ENCODE results near the gene PLXNC1.

Gene PLXNC1

DNA sequence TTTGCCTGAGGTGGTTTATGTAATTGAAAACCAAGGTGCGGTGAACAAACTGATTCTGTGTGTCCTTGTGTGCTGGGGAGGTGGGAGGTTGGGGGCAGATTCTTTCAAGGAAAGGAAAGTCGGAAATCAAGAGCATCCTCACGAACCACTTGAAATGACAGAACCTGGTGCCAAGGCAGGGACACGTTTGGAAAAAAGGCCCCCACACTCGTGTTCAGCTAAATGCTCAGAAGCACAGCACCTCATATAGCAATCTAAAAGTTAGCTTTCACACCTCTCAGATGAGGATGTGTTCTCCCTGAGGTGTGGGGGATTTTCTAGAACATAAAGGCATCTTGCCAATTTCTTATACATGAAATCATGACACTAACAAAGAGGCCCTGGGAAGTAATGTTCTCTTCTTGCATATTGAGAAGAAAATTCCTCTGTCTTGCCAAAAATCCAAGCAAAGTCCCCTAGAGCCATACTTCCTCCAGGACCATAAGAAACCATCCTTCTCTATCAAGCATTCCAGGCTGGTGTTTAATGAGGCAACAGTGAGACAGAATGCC is 119.6 kb downstream of the PLXNC1 start:
- DNase-seq, result no peak

DNA sequence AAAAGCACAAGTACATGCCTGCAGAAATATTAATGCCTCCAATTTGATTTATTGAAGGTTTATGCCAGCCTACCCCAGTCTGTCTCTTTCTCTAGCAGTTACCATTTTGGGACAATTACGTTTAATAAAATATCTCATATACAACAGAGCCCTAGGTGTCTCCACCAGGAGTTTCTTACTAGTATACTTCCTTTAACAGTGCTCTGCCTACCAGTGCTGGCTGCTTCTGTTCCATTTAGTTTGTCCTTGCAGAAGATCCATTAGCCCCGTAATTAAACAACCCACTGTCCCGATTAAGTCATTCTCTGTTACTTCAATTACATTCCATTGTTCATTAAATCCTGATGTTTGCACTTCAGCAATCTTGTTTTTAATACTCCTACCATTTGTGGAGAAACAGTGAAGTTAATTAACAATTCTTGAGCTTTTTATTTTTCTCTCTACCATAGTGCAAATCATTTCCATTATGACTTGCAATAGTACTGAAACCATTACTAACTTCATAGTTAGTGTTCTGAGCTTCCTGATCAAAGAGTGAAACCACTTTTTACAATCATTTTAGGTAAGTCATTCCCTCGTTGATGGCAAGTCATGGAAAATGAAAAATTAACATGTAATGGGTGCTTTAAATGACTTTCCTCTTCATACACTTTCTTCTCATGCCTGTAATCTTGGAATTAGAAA is 121.1 kb downstream of the PLXNC1 start:
- DNase-seq, result no peak

DNA sequence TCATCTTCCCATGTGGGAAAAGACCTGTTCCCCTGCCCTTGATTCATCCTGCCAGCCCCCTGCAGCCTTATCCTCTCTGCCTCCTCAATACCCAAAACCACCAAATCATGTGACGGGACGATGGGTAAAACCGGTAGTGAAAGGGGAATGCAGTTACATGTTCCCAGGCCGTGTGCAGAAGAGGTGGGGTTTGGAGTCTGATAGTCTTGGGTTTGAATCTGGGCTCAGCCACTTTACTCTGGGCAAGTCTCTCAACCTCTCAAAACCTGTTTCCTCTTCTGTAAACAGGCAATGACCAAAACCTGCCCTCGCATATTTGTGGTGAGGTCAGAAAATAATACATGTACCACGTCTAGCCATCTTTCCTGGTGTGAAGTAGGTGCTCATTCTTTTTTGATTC is 123.0 kb downstream of the PLXNC1 start:
- DNase-seq, result no peak

DNA sequence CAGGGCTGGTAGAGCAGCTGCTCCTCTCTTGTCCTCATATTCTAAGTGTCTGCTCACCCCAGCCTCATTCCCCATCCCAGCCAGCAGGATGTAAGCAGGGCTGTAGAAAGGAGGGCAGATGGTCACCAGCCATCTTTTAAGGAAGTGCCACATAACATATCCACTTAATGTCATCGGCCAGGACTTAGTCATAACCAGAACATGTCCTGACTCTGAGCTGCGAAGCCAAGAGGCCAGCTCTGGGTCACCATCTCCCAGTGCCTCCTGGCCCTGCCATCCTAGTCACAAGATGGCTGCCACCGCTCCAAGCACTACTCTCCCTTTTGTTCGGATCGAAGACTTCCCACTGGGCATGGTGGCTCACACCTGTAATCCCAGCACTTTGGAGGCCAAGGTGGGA is 123.9 kb downstream of the PLXNC1 start:
- no peak for DNase-seq

DNA sequence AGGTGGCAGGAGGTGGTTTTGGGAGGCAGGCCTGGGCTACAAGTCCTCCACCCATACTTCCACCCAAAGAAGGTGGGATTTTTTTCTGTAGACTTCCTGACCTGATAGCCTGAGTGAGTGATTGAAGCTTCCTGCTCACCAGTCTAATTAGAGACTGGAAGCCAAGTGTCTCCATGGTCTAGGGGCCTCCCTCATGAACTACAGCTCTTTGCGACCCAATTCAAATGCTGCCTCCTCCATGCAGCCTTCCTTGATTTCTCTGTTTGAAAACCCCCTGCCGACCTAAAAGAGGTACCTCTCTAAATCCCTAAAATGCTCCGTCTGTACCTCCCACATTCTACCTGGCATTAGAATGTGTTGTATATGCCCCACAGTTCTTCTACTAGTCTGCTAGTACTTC is 124.9 kb downstream of the PLXNC1 start:
- DNase-seq, result no peak

DNA sequence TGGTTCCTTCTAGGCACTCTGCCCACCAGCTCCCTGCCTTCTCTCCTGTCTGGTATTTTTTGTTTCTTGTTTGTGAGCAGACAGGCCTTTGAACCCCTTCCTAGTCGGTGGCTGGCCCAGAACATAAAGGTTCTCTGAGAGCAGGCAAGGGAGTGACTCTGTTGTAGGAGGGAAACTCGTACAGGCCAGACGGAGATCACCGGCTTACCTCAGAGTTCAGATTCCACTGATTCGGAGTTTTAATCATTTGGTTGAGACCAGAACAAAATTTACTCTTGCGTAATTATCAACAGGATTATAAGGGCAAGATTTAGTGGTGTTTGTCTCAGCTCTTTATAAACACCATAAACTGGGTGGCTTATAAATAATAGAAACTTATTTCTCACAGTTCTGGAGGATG is 128.3 kb downstream of the PLXNC1 start:
- no peak for DNase-seq

DNA sequence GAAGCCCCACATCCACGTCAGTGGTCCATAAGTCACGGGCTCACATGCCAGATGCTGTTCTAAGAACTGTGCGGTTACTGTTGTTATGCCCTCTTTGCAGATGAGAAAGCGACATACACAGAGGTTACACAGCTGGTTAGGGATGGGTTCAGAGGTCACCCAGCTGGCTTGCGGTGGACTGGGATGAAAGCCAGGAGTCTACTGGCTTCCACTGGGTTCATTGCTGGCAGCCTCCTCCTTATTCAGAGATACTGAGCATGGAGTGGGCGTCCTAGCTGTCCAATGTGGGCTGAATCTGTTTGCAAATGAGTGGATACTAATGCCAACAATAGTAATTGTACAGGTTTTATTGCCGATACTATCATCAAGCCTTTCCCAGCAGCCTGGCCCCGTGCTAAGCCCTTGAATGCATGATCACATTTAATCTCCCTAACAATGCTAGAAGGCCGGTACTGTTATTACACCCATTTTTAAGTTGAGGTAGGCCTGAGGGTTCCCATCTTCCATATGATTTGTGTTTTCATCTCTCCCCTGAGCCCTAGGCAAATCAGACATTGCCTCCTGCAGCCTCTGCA is 129.1 kb downstream of the PLXNC1 start:
- DNase-seq, result no peak

DNA sequence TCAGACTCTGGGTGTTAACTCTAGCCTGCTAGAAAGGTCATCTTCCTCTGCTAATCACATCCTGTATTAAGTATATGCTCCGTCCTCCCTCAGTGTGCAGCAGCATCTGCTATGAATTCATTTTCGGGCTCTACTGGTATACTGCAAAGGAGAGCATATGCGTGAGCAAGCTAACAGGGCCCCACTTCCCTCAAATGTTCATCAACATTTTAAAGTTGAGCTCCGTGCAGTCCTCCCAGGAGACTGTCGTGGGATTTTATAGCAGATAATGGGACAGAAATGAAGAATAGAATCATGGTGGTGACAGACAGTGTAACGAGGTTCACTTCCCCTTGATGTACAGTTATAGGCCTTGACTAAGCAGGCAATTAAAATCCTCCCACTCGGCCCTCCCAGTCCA is 131.7 kb downstream of the PLXNC1 start:
- no peak for DNase-seq

DNA sequence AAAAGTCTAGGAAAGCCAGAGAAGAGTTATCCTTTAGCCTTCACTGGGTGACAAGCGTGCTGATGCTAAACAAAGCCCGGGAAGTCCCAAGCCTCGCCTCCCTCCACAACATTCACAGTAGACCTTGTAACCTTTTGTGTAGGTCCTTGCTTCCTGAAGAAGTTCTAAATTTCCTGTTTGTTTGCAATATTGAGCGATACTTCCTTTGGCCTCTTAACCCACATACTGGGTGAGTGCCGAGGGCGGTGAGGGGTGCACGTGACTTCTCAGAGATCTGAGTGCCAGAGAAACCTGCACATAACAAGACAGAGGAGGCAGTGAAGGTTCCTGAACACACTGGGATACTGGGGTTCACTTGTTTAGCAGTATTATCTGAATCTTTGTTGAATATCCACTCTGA is 134.3 kb downstream of the PLXNC1 start:
- DNase-seq, result peak; percentile 13

DNA sequence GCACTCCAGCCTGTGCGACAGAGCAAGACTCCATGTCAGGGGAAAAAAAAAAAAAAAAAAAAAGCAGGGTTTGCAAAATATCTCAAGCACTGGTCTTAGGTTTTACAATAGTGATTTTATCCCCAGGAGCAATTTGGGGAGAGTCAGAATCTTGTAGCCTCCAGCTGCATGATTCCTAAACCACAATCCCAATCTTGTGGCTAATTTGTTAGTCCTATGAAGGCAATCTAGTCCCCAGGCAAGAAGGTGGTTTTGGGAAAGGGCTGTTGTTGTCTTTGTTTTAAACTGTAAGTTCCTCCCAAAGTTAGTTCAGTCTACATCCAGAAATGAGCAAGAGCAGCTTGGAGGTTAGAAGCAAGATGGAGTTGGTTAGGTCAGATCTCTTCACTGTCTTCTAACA is 135.7 kb downstream of the PLXNC1 start:
- no peak for DNase-seq

DNA sequence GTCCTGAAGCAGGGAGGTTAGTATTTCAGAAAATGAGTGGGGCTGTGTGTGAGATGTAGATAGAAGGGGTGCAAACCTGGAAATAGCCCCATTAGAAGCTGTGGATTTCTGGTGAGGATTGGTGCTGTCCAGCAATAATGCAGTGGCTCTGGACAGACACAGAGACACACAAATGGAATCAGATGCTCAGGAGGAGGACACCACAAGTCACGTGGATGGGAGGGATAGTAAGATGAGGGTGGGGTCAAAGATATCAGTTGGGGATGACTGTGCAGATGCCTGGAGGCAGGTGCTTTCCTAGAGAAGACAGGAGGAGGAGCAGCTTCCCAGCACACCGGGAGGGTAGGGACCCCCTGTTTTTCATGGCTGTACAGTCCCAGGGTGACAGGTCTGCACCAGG is 136.5 kb downstream of the PLXNC1 start:
- no peak for DNase-seq

DNA sequence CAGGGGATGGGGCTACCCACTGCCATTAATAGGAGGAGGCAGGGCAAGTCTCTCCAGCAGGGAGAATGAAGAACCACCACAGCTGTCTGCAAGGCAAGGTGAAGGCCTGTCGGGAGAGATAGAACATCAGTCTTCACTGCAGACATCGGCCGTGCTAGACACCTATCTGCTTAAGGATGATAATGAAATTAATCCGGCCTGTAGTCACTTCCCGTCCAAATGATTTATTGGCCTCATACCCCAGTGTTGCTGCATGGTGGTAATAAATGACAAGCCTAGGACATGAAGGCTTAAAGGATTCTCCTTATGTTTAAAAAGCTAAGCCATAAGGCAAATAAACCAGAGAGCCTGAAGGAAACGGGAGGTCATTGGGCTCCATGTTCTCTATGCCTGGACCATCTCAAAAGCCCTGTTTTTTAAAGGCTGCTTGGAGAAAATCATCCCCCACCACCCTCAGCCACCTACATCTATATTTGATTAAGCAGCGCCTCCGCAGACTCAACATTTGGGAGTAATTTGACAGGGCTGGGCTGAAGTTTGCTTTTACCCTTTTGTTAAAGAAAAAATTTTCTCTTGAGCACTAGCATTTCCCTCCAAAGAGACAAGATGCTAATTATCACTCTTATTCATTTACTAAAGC is 137.7 kb downstream of the PLXNC1 start:
- DNase-seq, result no peak

DNA sequence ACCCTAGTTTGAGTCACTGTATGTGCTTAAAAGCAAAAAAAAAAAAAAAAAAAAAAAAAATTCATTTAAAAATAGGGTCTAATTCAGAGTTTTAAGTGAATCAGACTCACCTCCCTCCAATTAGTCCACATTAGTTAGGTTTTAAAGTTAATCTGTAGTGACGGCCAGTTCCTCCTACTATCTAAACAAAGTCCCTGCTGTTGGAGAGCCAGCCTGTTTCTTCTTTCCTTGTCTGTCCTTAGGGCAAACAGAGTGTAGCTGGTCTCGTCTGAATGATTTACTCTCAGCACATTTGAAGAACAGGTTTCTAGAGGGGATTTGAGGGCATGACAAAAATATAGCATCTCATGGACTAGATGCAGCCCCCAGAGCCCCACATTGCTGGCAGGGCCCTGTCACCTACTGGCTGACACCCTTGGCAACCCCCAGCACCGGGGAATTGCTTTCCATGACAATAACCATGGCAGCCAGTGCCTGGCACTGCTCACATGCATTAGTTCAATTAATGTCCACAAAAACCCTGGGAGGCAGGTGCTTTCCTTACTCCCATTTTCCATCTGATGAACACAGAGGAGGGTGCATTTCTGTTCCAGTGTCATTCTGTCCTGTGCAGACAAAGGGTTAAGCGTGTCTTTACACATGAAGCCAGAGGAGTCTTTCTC is 138.3 kb downstream of the PLXNC1 start:
- no peak for DNase-seq

DNA sequence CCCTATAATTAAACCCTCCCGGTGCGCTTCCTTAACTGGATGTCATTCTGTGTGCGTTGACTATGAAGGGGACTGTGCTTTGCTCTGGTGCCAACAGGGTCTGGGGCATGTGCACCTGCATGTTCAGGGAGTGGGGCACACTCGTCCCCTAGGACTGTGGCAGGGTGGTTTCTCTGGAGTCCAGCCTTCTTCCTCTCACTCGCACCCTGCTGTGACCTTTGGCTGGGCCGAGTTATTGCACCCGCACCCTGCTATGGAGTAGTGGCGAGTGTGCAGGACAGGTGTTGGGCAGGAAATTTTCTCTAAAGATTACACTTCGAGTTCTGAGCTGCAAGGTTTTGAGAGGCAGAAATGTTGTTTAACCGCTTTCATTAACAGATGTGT is 138.9 kb downstream of the PLXNC1 start:
- no peak for DNase-seq

DNA sequence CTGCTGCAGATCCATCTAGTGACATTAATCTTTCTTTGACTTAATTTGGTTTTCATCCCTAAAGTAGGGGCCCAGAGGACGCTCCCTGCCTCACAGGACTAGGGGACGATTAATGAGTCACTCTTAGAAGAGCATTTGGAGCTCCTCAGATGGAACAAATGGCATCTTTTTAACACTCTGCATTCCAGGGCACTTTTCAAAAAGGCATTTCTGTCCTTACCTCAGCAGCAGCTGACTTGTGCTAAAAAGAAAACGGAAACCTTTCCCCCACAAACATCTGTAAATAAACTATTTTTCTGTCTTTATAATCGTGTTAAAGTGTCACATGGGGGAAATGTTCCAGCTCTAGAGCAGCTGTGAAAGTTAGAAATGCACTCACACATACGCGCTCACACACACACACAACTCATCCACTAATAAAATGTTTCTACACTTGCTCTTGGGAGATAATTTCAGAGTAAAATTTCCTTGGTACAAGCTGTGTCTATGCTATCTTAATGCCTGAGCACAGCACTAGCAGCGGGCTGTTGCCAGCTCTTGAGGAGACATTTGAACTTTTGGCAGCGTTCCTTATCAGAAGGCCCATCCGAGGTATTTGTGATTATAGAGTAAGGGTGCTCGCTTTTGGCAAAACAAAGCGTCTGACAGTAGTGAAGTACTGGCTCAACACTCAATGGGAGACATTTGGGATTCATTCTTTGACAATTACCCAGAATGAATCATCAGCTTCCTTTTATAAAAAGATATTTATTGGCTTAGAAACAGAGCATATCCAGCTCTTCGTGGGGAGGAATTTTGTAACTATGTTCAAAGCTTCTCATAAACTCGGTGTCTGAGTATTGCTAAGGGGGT is 141.3 kb downstream of the PLXNC1 start:
- no peak for DNase-seq

DNA sequence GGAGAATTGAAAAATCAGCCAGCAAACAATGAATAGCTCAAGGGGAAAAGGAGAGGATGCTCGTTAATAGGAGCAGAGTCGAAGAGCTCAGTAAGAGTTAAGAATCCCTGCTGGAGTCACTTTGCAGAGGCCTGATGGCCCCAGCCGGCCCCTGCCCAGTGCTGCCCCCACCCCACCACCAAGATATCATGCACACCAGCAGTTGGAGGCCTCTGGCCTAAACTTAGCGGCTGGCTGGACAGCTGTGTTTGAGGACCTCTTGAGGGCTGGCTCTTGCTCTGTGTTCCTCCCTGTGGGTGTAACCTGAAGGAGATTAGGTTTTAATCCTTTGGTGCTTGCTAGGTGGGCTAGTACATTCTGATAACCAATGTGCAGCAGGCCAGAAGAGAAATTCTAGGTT is 142.0 kb downstream of the PLXNC1 start:
- no peak for DNase-seq

DNA sequence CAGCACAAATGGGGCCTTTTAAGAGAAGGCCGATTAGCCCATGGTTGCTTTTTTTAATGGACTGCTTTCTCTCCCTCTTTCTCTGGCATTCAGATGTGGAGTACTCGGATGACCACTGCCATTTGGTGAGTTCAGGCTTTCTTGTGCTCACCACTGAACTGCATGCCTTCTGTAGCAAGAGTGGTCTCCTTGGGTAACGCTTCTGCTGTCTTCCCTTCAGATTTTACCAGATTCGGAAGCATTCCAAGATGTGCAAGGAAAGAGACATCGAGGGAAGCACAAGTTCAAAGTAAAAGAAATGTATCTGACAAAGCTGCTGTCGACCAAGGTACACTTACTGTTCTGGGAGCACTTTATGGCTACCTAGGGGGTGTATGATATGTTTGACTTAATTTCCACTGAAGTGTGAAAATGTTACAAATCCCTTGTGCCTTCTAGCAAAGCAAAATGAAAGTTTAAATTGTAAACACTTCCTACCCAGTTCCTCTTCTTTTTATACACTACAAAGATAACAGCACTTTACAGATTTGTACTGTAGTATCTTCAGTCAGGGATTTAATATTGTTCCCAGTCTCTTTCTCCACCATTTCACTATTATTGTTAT is 148.8 kb downstream of the PLXNC1 start:
- no peak for DNase-seq

DNA sequence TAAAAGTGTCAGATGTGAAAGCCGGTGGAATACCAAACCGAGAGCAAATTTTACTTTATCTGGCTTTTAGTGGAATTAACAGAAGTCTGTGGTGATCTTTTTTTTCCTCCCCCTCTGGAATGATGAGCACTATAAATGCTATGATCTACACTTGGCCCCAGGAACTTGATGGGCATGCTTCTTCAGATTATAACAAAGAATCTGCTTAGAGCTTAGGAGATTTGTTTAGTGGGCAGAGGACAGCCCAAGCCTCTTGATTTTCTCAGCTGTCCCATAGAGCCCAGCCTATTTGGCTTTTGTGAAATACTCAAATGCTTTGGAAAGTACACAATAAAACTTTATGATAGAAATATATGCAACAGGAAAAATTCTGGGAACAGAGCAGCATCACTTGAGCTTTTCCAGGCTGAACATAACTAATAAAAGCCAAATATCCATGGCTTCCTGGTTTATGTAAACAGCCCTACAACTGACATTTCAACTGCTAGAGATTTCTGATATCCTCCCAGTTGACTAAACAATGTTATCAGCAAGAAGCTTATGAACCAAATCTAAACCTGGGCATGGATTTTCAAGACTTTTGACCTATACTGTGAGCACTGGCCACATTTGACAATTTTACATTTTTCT is 149.6 kb downstream of the PLXNC1 start:
- DNase-seq, result no peak

DNA sequence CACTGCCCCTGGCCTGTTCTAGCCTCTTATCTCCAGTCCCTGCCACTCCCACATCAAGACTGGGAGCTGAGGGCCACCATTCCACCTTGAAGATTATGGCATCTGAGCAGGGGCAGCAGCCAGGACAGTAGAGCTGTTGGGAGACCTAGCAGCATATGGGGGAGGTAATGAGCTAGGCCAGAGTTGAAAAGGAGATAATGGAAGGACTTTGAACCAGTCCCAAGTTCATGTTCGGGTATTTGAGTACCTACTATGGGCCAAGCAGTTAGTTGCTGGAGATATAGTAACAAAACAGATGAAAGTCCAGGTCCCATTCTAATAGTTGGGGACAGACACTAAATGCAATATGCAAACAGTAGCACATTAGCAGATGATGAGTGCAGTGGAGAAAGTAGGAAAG is 151.5 kb downstream of the PLXNC1 start:
- no peak for DNase-seq

DNA sequence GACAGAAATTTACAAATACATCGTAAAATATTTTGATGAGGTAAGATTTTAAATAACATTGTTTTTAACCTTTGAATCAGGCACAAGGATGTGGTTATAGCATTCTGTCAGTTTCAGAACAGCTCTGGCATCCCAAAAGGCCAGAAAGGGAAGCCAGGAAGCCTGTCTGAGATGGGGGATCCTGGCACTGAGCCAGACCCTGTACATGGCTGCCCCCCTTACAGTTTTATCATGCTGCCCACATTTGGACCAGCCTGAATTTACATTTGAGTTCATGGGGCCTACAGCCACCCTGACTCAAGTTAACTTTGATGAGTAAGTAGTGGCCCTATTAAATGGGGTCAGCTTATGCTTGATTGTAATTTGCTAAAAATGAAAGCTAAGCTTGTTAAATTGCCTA is 155.6 kb downstream of the PLXNC1 start:
- DNase-seq, result no peak

DNA sequence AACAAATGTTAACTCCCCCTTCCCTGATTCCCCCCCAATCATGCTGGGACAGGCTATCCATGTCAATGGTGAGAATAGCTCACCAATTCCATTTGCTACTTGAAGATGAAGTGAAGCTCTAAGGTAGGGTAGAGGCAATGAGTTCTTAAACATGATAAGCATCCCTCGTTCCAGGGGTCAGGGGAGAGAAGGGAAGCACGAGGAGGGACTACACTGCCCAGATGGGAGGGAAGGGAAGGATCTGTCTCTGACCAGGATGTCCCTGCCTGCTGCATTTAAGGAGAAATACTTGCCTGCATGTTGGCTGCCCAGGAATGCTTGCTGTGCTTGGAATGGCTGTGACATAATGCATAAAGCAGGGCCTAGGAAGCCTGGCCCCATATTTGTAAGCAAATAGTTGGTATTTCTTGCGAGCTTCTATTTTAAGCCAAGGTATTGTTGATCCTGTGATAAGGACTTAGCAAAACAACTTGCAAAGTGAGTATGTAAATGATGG is 156.2 kb downstream of the PLXNC1 start:
- DNase-seq, result no peak

All from stimulated activated CD4-positive, alpha-beta T cell treated with anti-CD3 and anti-CD28 coated beads, Interleukin-1b, Interleukin-23, amount 100 ng/mL, for 48 hours (primary cell).